K562 (cell line): Measurements from ENCODE around the gene ACER3. TPM values are rescaled to one million over a fixed set of nuclear protein-coding genes. Genes with fewer than 3 reads are reported as not detected.

Experiments
- BRD9 ChIP-seq: fragments of 450-650 bp; IDR thresholded peaks from 2 replicates; pipeline ENCODE4 v1.6.1; 2018; ENCODE audit warnings: low read depth; ENCODE audit not compliant: partially characterized antibody
- CBFA2T3 ChIP-seq: fragments of 450-650 bp; IDR thresholded peaks from 2 replicates; pipeline ENCODE4 v1.6.1; 2017
- DLX4 ChIP-seq: fragments of 250-450 bp; sonication (Bioruptor Pico); IDR thresholded peaks from 2 replicates; pipeline ENCODE4 v1.6.1; 2021; ENCODE audit warnings: mild to moderate bottlenecking
- RBM15 ChIP-seq: fragments of 200-400 bp; formaldehyde crosslinking; IDR thresholded peaks from 2 replicates; pipeline ENCODE4 v1.6.1; 2018; ENCODE audit warnings: mild to moderate bottlenecking, low read length, moderate library complexity; ENCODE audit not compliant: insufficient read depth
- SRSF1 ChIP-seq: fragments of 200-400 bp; formaldehyde crosslinking; IDR thresholded peaks from 2 replicates; pipeline ENCODE4 v1.6.1; 2017; ENCODE audit warnings: mild to moderate bottlenecking, low read depth, low read length, moderate library complexity
- XRCC5 ChIP-seq: fragments of 200-400 bp; formaldehyde crosslinking; IDR thresholded peaks from 2 replicates; pipeline ENCODE4 v1.6.1; 2017; ENCODE audit warnings: low read depth, mild to moderate bottlenecking, low read length
- ZNF197 ChIP-seq: fragments of 200-800 bp; sonication (Bioruptor generic); IDR thresholded peaks from 2 replicates; pipeline ENCODE4 v1.6.1; 2016; ENCODE audit warnings: low read depth, missing genetic modification characterization, missing compliant biosample characterization
- ZNF280B ChIP-seq: fragments of 250-450 bp; sonication (Bioruptor Pico); IDR thresholded peaks from 2 replicates; pipeline ENCODE4 v1.5.1; 2021; ENCODE audit warnings: mild to moderate bottlenecking
- ZNF699 ChIP-seq: fragments of 250-450 bp; sonication (Bioruptor Pico); IDR thresholded peaks from 2 replicates; pipeline ENCODE4 v1.8.0; 2021; ENCODE audit warnings: mild to moderate bottlenecking, moderate library complexity; ENCODE audit not compliant: insufficient replicate concordance
- polyA plus RNA-seq, 8 experiments: library from polyadenylated mRNA; depleted of rRNA in 4 of 8; stranded (reverse) in 5 of 8; unstranded in 3 of 8; fragments of >200 nt; fragmentation: Nextera tagmentation in 2 of 8; fragmentation: Illumina TruSeq in 1 of 8; extraction: Ambion mirVana in 2 of 8; extraction: Trizol in 1 of 8; gene quantifications; 2 replicates each; pipeline versions ENCODE4 v1.2.1 to v1.2.3, GENCODE V29; 2011 to 2014; ENCODE audit warnings: inconsistent platforms in 1 of 8, missing spikeins in 1 of 8
- total RNA-seq, 7 experiments: library from RNA; depleted of rRNA in 6 of 7; stranded (reverse); fragments of >200 nt in 6 of 7; fragmentation: Illumina TruSeq in 2 of 7; extraction: Trizol in 2 of 7; gene quantifications; 2 replicates each; pipeline versions ENCODE4 v1.2.1 to v1.2.3, GENCODE V29; 2011 to 2021; ENCODE audit warnings: low replicate concordance in 1 of 7

The ACER3 gene
- total and polyA plus RNA-seq, 9 of the 15 experiments (the other 6 are each of a cell fraction or from before 2014, with no cell fraction given): 2.0 to 23.8 (median 9.5) TPM

DNA sequence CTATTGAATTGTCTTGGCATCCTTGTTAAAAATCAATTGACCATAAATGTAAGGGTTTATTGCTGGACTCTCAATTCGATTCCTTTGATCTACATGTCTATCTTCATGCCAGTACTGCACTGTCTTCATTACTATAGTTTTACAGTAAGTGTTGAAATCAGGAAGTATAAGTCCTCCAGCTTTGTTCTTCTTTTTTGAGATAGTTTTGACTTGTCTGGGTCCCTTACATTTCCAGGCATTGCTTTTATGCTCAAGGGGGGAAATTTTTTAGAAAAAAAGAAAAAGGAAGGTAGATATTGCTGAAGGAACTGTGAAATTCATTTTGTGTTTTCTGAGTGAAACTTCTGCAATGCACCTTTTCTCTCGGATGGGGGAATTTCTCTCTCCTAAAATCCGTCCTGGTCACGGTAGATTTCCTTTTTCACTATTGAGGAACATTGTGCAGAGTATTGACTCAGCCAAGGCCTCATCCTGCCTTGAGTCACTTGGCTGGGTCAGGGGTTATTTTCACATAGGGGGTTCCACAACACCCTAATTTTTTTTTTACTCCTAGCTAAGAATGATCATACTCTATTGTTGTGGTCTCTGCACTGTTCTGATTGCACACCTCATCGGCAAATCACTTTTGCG, 2.8 kb upstream of the ACER3 start (continued):
- no peak for TF ChIP-seq DLX4 (CRISPR knock-in tag)
- TF ChIP-seq BRD9: no peak
- no peak for TF ChIP-seq SRSF1
- no peak for TF ChIP-seq RBM15
- no peak for TF ChIP-seq ZNF280B
- TF ChIP-seq ZNF197: no peak
- TF ChIP-seq XRCC5: no peak
- no peak for TF ChIP-seq ZNF699 (CRISPR knock-in tag)
- TF ChIP-seq CBFA2T3: no peak
